ENCODE measurements around the gene MOGAT3. TPM values are rescaled to one million over a fixed set of nuclear protein-coding genes. Genes with fewer than 3 reads are reported as not detected.

Gene MOGAT3
- total and polyA plus RNA-seq, 9 of the 15 experiments (the other 6 are each of a cell fraction or from before 2014, with no cell fraction given), result 0.07 to 0.17 (median 0.13) TPM; not detected in 6

DNA sequence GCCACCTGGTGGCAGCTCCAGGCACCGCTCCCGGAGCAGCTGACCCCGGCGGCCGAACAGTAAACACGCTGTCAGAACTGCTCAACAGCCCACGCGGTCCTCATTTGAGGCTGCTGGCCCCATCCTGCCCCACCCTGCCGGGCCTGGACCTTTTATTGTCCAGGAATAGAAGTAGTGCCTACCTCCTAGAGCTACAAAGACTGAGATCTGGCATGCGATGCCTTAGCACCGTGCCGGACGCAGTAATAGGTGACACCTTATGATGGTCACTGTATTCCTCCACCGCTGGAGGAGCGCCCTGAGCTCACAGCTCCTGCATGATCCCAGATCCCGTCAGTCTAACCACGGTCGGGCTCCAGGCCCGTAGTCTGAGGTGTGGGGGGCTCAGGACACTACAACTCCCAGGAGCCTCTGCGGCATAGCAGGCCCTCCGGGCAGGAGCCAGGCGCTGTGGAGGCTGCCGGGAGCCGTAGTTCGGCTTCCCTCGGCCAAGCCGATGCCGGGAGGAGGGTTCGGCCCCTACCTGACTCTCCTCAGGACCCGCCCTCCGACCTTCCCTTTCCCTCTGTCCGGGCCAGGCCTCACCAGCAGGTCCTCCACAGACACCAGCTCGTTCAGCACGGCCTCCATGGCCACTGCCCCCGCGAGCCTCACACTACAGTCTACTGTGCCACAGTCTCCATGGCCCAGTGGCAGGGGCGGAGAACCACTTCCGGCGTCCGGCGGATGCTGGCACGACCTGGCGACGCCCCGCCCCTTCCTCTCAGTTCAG, 43.7 kb upstream of the MOGAT3 start, which contains the start of gene FIS1 (continued):
- no peak for TF ChIP-seq ZBTB2 (IDR thresholded peaks at IDR 0.05)
- 0 out of 2 replicates have a peak, but pooled peaks have one; percentile 30 for TF ChIP-seq CC2D1A (IDR thresholded peaks at IDR 0.05)
- TF ChIP-seq GATAD2B (IDR thresholded peaks at IDR 0.05; ENCODE audit: borderline replicate concordance), result no peak
- TF ChIP-seq, protein P1, sequence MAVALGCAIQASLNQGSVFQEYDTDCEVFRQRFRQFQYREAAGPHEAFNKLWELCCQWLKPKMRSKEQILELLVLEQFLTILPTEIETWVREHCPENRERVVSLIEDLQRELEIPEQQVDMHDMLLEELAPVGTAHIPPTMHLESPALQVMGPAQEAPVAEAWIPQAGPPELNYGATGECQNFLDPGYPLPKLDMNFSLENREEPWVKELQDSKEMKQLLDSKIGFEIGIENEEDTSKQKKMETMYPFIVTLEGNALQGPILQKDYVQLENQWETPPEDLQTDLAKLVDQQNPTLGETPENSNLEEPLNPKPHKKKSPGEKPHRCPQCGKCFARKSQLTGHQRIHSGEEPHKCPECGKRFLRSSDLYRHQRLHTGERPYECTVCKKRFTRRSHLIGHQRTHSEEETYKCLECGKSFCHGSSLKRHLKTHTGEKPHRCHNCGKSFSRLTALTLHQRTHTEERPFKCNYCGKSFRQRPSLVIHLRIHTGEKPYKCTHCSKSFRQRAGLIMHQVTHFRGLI (CRISPR knock-in tag; IDR thresholded peaks at IDR 0.05), result no peak
- TF ChIP-seq CXXC5 (CRISPR knock-in tag; IDR thresholded peaks at IDR 0.05), result peak; percentile 0
- TF ChIP-seq TFAP4 (CRISPR knock-in tag; IDR thresholded peaks at IDR 0.05; ENCODE audit: borderline replicate concordance), result peak; percentile 97
- TF ChIP-seq SMARCA5 (IDR thresholded peaks at IDR 0.05), result peak; percentile 45; the same call in 1 of the 2 replicates
- TF ChIP-seq ZNF764 (CRISPR knock-in tag; IDR thresholded peaks at IDR 0.05; ENCODE audit: low read depth), result 0 out of 2 replicates have a peak, but pooled peaks have one; percentile 18
- TF ChIP-seq, protein P2, sequence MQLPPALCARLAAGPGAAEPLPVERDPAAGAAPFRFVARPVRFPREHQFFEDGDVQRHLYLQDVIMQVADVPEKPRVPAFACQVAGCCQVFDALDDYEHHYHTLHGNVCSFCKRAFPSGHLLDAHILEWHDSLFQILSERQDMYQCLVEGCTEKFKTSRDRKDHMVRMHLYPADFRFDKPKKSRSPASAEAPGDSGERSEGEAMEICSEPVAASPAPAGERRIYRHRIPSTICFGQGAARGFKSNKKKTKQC (CRISPR knock-in tag; IDR thresholded peaks at IDR 0.05), result peak; percentile 50; the same call in 1 of the 2 replicates
- TF ChIP-seq, protein P3, sequence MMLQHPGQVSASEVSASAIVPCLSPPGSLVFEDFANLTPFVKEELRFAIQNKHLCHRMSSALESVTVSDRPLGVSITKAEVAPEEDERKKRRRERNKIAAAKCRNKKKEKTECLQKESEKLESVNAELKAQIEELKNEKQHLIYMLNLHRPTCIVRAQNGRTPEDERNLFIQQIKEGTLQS (IDR thresholded peaks at IDR 0.05), result no peak
- TF ChIP-seq, protein P3 (CRISPR knock-in tag; conservative IDR thresholded peaks at IDR 0.05), result peak; percentile 14; the same call in 1 of the 2 replicates
- no peak for TF ChIP-seq ZNF586 (CRISPR knock-in tag; conservative IDR thresholded peaks at IDR 0.05)
- no peak for TF ChIP-seq PTBP1 (IDR thresholded peaks at IDR 0.05; ENCODE audit: low read depth, low read length)
- TF ChIP-seq SOX6 (IDR thresholded peaks at IDR 0.05), result 0 out of 2 replicates have a peak, but pooled peaks have one; percentile 6
- peak; percentile 69 for TF ChIP-seq SP1 (CRISPR knock-in tag; IDR thresholded peaks at IDR 0.05)
- peak; percentile 54; the same call in 1 of the 2 replicates for TF ChIP-seq IRF9 (tag; IDR thresholded peaks at IDR 0.05)
- TF ChIP-seq POLR2AphosphoS5 (IDR thresholded peaks at IDR 0.05; ENCODE audit: control insufficient read depth, insufficient read depth, low read depth, low read length), result peak; percentile 86; the same call in 1 of the 2 replicates

Data from K562 (cell line).